GM13977 (cell line): ENCODE data around the gene BRCA1.
"Not testable (repeated sequence)": the region's sequence is repeated elsewhere in the genome, so short reads cannot be mapped to it uniquely, and the experiment has no call there.

Experiments
- DNase-seq: peaks from one replicate; pipeline ENCODE4 v3.0.0; 2012; ENCODE audit warnings: low spot score
- in situ Hi-C: fragments of 300-500 bp; cut with MboI; formaldehyde crosslinking; loops from one replicate; pipeline ENCODE4 v1.12.0; 2022; ENCODE audit warnings: low sequenced_read_pairs, low pct_unique_long_range_greater_than_20kb, mixed read lengths, inconsistent platforms; ENCODE audit not compliant: unreplicated experiment
- TF ChIP-seq, protein P1 (sequence below): IDR thresholded peaks from 2 replicates; pipeline ENCODE4 v1.5.1; 2012; ENCODE audit warnings: mild to moderate bottlenecking, control low read depth; ENCODE audit not compliant: insufficient read depth; ENCODE audit errors: extremely low read depth, missing control alignments

BRCA1 gene

GRCh38 chr17:43140396-43141332 is 15.5 kb upstream of the BRCA1 start:
- TF ChIP-seq, protein P1, sequence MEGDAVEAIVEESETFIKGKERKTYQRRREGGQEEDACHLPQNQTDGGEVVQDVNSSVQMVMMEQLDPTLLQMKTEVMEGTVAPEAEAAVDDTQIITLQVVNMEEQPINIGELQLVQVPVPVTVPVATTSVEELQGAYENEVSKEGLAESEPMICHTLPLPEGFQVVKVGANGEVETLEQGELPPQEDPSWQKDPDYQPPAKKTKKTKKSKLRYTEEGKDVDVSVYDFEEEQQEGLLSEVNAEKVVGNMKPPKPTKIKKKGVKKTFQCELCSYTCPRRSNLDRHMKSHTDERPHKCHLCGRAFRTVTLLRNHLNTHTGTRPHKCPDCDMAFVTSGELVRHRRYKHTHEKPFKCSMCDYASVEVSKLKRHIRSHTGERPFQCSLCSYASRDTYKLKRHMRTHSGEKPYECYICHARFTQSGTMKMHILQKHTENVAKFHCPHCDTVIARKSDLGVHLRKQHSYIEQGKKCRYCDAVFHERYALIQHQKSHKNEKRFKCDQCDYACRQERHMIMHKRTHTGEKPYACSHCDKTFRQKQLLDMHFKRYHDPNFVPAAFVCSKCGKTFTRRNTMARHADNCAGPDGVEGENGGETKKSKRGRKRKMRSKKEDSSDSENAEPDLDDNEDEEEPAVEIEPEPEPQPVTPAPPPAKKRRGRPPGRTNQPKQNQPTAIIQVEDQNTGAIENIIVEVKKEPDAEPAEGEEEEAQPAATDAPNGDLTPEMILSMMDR: no peak

DNA sequence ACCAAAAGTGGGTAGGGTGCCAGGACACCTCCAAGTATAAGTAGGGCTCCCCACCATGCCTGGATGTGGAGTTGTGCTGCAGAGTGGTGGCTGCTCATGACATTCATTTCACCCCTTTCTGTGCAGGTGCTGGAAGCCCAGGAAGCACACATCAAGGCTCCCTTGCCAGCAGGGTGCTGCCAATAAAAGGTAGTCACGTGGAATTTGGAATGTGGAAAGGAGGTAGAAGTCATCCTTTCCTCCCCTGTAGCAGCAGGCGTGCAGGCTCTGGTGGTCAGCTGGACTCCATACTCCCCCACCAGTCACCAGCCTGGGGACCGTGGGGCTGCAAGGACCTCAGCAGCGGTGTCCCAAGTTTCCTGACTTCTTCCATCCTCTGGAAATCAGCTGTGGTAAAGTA is 13.4 kb upstream of the BRCA1 start:
- DNase-seq, in situ Hi-C loops: not testable (repeated sequence)

More at GRCh38 chr17:43140396-43141332, 15.5 kb upstream of the BRCA1 start:
- DNase-seq: no peak
- in situ Hi-C loops: no loop called here

DNA sequence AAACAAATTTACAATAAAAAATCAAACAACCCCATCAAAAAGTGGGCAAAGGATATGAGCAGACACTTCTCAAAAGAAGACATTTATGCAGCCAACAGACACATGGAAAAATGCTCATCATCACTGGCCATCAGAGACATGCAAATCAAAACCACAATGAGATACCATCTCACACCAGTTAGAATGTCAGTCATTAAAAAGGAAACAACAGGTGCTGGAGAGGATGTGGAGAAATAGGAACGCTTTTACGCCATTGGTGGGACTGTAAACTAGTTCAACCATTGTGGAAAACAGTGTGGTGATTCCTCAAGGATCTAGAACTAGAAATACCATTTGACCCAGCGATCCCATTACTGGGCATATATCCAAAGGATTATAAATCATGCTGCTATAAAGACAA is 11.4 kb upstream of the BRCA1 start:
- DNase-seq, in situ Hi-C loops: not testable (repeated sequence)

- TF ChIP-seq, protein P1: no peak
- no peak for DNase-seq
- in situ Hi-C loops: no loop called here
Observed at GRCh38 chr17:43135454-43135819, 10.3 kb upstream of the BRCA1 start.

DNA sequence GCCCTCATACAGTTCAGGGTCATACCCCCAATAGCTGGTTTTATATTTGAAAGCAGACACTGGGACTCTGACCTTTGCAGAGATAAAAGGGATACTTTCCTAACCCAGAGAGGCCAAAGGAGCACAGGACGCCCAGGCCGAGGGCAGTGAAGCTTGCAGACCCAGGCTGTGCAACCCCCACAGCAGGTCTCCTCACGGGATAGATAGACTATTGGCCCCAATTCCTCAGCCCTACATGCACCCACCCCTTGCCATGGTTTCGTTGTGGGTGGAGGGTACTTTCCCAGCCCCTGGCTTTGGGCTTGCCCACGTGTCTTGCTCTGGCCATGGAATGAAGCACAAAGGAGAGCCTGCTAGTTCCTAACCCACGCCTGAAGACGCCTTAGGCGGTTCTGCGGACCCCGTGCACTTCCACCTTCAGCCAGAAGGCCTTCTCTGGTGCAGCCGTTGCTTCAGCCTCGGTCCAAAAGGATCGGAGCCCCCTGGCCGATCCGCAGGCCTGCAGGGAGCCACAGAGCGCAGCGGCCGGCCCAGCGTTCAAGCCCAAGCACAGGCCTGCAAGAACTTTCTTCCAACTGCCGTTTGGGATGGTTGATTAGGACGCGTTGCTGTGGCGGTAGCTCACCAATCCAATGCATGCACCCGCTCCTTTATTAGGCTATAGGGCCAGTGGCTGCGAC is 9.8 kb upstream of the BRCA1 start:
- in situ Hi-C loops: no loop called here
- TF ChIP-seq, protein P1: no peak
- no peak for DNase-seq

DNA sequence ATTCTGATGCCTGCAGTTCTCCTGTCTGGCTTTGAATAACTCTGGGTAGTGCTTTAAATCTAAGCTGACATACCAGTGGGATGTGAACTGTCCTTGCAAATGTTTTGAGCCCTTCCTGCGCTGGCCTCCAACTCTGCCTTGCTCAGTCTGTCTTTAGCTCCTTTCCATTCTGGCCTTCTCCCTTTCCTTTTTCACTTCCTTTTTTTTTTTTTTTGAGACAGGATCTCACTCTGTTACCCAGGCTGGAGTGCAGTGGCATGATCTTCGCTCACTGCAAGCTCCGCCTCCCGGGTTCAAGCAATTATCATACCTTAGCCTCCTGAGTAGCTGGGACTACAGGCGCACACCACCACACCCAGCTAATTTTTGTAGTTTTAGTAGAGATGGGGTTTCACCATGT is 8.3 kb upstream of the BRCA1 start:
- DNase-seq, in situ Hi-C loops: not testable (repeated sequence)

GRCh38 chr17:43132117-43132516 is 7.0 kb upstream of the BRCA1 start:
- TF ChIP-seq, protein P1: no peak
- in situ Hi-C loops: no loop called here

DNA sequence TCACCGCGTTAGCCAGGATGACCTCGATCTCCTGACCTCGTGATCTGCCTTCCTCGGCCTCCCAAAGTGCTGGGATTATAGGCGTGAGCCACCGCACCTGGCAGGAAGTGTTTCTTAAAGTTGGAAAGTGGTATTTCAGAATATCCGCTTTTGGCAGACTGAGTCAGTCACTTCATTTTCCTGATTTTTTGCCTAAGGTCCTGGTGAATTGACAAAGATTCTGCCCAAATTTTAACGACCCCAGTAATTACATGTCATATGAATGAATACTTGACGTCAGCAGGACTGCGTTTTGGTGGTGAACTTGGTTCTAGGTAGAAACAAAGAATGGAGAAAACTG is 4.5 kb upstream of the BRCA1 start:
- in situ Hi-C loops: no loop called here
- TF ChIP-seq, protein P1: no peak
- DNase-seq: no peak

More at GRCh38 chr17:43132117-43132516, 7.0 kb upstream of the BRCA1 start:
- no peak for DNase-seq

DNA sequence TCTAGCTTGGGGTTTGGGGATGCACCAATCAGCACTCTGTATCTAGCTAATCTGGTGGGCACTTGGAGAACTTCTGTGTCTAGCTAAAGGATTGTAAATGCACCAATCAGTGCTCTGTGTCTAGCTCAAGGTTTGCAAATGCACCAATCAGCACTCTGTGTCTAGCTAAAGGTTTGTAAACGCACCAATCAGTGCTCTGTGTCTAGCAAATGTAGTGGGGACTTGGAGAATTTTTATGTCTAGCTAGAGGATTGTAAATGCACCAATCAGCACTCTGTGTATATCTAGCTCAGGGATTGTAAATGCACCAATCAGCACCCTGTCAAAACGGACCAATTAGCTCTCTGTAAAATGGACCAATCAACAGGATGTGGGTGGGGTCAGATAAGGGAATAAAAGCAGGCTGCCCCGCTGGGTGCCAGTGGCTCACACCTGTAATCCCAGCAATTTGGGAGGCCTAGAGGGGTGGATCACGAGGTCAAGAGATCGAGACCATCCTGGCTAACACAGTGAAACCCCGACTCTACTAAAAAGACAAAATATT is 2.2 kb upstream of the BRCA1 start:
- DNase-seq, in situ Hi-C loops: not testable (repeated sequence)
